ENCODE results near the gene PLLP.
A peak's percentile ranks its signal among the peaks of the same experiment; 100 is the strongest.

PLLP gene

GRCh38 chr16:57256601-57257395, 27.7 kb downstream of the PLLP start:
- DNase-seq (ENCODE audit: low read depth in 3 of 3): no peak

DNA sequence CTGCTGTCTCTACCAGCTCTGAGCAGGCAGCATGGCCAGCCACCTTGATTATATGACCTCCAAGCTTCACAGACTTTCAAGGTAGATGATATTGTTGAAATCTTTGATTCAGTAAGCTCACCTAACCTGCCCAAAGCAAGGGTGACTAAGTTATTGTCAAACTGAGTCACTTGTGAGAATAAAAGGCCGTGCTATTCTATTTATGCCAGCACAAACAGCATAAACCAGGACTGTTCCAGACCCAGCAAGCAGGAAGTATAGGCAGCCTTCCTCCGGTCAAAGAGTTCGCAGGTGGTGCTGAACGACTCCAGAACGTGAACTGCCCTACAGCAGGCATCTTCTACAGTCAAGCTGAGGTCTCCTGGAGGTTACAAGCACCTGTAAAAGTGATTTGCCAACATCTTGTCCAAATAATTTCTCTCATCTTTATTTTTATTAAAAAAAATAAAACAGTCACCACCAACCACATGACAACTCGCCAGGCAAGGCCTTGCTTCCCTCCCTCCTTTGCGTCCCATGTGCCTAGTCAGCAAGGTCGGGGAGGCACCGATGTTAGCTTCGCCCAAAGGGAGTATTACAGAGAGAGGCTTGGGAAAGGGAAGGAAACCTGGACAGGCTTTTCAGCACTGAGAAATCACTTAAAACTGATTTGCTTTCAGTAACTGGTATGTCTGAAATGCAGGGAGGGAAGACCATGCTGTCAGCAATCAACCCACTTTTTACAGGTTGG, 28.6 kb downstream of the PLLP start:
- DNase-seq (ENCODE audit: low read depth in 3 of 3): no peak

DNA sequence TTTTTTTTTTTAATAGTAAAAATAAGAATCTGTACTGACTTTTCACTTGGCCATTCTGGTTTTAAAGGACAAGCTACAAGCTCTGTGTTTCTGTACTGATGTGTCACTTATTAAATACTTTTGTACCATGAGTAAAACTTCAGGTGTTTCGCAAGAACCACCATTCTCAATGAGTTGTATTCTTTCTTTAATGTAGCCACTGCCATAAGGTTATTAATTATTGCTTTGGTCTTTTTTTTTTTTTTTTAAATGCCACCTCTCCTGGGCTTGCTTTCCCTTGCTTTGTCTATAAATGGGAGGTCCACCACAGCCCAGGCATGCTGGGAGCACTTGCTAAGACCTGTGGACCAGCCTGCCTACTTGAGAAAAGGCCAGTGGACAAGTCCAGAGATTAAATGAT, 31.0 kb downstream of the PLLP start:
- no peak for DNase-seq (ENCODE audit: low read depth in 3 of 3)

DNA sequence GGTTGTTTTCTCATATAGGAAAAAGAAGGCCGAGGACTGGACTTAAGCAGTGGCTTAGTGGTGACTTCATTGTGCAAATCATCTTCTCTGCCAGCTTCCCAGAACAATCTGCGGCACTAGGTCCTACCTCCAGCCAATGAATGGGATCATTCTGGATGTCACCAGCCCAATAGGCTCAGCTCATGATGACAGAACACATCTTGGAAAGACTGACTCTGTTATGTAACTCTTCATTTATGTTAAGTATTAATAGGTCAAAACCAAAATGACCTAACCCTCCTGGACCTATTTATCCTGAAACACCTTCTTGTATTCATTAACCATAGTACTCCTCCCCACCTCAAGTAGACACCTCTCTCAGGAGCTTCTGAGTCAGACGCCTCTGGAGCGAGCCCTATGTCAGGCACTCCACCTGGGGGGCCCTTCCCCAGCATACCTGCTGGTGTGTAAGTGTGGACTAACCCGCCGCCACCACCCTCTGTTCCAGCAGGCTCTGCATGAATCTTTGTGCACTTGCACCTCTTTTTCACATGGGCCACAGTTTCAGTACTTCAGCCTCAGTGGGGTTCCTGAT, 32.2 kb downstream of the PLLP start:
- no peak for DNase-seq (ENCODE audit: low read depth in 3 of 3)

DNA sequence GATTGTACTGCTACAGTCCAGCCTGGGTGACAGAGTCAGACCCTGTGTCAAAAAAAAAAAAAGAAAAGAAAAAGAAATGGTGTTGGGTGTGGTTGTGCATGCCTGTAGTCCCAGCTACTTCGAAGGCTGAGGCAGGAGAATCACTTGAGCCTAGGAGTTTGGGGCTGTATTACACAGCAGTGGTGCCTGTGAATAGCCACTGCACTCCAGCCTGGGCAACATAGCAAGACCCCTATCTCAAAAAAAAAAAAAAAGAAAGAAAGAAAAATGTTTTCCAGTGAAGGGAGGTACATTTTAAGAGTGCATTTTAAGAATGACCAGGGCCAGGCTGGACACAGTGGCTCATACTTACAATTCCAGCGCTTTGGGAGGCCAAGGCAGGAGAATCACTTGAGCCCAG, 33.1 kb downstream of the PLLP start:
- DNase-seq (ENCODE audit: low read depth in 3 of 3): no peak

DNA sequence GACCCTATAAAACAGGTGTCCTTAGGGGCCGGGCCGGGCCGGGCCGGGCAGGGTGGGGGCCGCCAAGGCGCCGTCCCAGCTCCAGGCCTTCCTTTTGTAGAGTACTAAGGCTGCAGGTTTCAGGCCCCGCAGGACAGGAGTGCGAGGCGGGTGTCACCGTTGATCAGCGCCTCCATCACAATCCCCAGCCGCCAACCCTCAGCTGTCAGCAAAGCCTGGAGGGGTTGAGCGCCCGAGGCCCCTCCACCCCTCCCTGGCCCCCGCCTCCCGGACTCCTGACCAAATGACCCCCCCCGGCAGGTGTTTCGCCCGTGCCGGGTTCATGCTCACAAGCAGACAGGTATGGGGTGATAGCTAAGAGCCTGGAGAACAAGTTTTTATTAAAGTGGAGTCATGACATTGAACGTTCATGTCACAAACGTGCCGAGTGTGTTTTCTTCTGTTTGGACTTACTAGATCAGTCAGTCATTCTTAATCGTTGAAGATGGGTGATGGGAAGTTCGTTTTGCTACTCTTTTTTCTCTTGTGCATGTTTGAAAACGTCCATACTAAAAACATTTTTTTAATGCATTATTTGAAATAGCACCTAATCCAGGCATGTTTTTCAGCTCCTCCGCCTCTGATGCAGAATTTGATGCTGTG, 38.9 kb downstream of the PLLP start:
- DNase-seq (ENCODE audit: low read depth in 3 of 3): no peak

DNA sequence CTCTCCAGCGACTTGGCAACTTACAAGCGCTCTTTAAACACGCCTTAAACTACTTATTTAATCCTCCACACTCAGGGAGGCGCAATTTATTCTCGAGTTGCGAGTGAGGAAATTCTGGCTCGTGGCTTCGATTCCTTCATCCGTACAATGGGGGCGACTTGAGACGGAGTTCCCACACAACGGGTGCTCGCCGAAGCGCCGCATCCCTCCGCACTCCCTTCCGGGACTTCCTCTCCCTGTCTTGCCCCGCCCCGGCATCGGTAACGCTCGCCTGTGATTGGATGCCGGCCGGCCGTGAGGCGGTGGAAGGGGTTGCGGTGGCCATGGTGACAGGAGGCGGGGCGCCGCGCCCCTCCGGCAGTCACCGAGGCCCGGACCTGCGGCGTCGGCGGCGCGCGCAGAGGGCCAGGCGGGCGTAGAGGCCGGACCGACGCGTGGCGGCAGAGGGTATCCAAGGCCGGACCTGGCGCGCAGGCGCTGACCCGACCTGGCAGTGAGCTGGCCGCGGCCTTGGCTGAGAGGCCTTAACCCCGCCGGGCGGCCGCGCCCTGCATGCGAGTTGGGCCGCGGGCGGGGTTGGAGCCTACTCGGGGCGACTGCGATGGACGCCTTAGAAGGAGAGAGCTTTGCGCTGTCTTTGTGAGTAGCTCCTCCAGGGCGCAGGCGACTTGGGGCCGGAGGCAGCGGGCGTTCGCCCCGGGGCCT, 39.6 kb downstream of the PLLP start, which contains the start of gene ARL2BP:
Gene ARL2BP, plus strand, starts transcription at position 493 of the 705 bp plus-strand sequence. Its CDS starts 109 bp downstream, at position 602.
- DNase-seq (ENCODE audit: low read depth in 3 of 3): peak; percentile 93 to 97 (median 96)

- DNase-seq (ENCODE audit: low read depth in 3 of 3): no peak
Measured at GRCh38 chr16:57244463-57244766, 40.1 kb downstream of the PLLP start.

GRCh38 chr16:57242650-57243049, 41.8 kb downstream of the PLLP start:
- no peak for DNase-seq (ENCODE audit: low read depth in 3 of 3)

DNA sequence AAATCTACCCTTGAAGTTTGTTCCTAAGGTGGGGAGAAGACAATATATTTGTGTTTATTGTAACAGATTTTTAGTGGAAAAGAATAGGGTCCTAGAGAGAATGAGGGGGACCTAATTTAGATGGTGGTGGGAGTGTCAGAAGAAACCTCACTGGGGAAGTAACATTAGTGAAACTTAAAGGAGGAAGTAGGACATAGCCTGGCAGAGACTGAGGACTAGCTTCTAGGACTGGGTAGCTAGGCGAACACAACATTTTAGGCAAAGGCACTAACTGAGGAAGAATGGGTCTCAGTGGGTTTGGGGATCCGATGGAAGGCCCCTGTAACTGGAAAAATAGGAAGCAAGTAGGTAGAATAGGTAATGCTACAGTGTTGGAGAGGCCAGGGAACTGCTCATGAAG, 43.6 kb downstream of the PLLP start:
- no peak for DNase-seq (ENCODE audit: low read depth in 3 of 3)

DNA sequence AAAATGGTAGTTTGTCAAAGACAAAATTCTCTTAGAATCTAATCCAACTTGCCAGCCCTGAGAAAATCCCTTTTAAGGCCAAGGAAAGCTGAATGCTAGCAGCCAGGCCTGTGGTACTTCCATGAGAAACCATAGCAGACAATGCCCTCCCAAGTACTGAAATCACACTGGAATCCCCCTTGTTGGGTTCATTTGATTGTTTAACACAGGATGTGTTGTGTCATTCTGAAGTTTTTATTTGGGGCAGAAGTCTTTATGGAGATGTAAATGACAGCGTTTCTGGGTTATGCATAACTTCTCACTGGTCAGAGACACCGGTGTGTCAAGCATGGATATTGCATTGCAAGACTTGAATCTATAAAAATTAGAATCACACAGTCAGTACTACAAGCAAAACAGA, 45.4 kb downstream of the PLLP start:
- no peak for DNase-seq (ENCODE audit: low read depth in 3 of 3)

DNA sequence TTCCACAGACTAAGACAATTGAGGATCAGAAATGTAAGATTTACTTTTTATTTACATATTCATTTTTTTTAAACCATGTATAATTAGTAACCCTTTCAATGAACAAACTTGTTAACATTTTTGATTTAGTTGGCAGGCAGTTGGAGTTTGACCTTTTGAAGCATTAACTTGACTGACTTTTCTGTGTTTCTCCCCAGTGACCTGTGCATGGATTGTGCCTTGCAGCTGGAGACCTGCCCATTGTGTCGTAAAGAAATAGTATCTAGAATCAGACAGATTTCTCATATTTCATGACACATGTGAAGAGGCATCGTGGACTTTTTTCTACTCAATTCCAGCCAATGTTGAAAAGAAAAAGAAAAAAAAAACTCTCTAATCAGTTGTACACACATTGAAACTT, 45.8 kb downstream of the PLLP start:
- DNase-seq (ENCODE audit: low read depth in 3 of 3): no peak

DNA sequence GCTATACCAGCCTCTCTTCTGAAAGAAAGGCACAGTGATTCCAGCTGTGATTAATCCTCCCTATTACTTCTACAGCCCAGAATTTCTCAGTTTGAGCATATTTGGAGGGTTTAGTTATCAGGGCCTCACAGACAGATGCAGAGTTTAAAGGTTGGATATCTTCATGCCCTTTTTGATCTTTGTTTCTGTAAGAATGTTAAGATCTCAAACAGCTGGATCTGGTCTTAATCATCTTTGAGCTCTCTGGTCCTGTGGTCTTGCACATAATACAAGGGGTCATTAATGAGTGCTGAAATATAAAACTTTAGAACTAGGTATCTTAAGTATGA, 48.5 kb downstream of the PLLP start:
- no peak for DNase-seq (ENCODE audit: low read depth in 3 of 3)

- DNase-seq (ENCODE audit: low read depth in 3 of 3): no peak
Measured at GRCh38 chr16:57235128-57236021, 49.1 kb downstream of the PLLP start.

- no peak for DNase-seq (ENCODE audit: low read depth in 3 of 3)
Measured at GRCh38 chr16:57234707-57235092, 49.8 kb downstream of the PLLP start.

DNA sequence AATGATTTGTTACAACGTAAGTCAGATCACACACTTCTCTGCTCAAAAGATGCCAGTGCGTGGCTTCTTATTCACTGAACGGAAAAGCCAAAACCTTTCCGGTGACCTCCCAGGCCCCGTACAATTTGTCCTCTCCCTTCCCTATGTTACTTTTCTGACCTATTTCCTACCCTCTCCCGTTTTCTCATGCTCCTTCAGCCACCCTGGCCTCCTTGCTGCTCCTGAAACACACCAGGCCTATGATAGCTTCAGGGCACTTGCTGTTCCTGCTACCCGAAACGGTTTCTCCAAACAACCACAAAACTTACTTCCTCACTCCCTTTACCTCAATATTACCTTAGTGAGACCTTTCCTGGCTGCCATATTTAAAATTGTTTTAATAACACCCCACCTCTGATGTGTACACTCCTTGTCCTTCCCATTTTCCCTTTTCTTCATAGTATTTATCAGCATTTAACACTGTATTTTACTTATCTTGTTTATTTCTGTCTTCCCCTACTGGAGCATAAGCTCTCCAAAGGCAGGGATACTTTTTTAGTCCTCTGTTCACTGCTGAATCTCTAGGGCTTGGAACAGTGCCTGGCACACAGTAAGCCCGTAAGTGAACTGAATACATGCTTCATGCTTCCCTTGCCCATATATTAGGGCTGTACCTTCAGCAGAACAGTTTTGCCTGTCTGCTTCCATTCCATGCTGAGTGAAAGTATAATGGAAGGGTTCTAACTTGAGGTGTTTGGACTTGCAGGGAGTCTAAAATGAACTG, 50.3 kb downstream of the PLLP start:
- DNase-seq (ENCODE audit: low read depth in 3 of 3): no peak

- no peak for DNase-seq (ENCODE audit: low read depth in 3 of 3)
Measured at GRCh38 chr16:57231821-57232350, 52.6 kb downstream of the PLLP start.

DNA sequence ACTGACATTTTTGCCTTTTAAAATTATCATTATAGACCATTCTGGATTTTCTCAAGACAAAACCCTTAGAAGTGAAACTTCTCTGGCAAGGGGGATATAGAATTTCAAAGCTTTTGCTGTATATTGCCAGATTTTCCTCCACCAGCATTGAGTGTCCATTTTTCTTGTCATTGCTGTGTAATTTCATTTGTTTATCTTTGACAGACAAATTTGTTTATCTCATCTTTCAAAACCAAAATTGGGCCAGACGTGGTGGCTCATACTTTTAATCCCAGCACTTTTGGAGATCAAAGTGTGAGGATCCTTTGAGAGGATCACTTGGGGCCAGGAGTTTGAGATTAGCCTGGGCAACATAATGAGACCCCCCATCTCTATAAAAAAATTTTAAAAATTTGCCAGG, 55.4 kb downstream of the PLLP start:
- DNase-seq (ENCODE audit: low read depth in 3 of 3): no peak

DNA sequence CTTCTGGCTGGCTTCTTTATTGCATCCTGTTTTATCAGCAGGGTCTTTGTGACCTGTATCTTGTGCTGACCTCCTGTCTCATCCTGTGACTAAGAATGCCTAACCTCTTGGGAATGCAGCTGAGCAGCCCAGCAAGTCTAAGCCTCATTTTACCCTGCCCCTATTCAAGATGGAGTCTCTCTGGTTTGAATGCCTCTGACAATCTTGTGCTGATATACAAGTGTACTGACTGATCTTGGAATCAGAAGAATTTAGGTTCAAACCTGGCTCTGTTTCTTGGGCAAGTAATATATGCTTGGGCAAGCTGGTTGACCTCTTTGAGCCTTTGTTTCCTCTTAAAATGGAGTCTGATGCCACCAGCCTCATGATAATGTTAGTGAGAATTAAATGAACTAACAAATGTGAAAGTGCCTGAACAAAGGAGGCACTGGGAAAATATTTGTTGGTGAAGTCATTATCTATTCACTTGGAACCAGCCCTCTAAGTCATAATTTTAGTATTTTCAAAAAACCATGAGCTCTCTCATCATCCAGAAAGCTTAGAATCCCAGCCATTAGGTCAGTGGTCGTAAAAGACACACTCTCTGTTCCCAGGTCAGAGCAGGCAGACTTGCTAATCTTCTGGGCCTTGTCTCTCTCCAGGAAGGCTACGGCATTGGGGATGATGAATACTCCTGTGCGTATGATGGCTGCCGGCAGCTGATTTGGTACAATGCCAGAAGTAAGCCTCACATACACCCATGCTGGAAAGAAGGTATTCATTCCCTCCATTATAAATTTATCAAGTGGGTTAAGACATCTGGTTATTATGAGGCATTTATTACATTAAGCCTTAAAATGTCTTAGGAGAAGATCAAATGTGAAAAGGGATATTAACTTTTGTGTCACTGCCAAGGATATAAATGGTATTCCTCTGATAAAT, 57.5 kb downstream of the PLLP start:
- no peak for DNase-seq (ENCODE audit: low read depth in 3 of 3)

Measured in stimulated activated CD4-positive, alpha-beta T cell treated with anti-CD3 and anti-CD28 coated beads, TNF-alpha, amount 100 ng/mL, for 4 hours (primary cell).